HCT116 (cell line): ENCODE data around the gene RPL26. TPM values are rescaled to one million over a fixed set of nuclear protein-coding genes. Genes with fewer than 3 reads are reported as not detected.

Experiments used
- ATAC-seq: fragments of 200-7000 bp; cut with Tn5 transposase; 2 replicates; pipeline ENCODE4 v1.9.1; 2020; ENCODE audit warnings: mild to moderate bottlenecking, moderate library complexity
- BruUV-seq: library from RNA; stranded (reverse); fragments of 400-500 nt; replicated peaks from 2 replicates; lab custom pipeline; 2021; lab: Mats Ljungman, UMichigan
- CTCF ChIA-PET: fragments of 300-600 bp; sonication (Branson Sonifier 250); formaldehyde crosslinking; loops from one replicate; lab custom pipeline; 2021; ENCODE audit warnings: antibody characterized with exemption; lab: Charles Lee
- POLR2A ChIA-PET: fragments of 300-600, 350-600 bp; sonication (Branson Sonifier 250); formaldehyde crosslinking; loops from one replicate; lab custom pipeline; 2021; ENCODE audit warnings: antibody characterized with exemption; lab: Charles Lee
- RAD21 ChIA-PET, 2 experiments: fragments of 300-600 bp; sonication (Branson Sonifier 250); formaldehyde crosslinking; loops; one replicate each; lab custom pipeline; 2023; ENCODE audit warnings: low total read pairs in 2 of 2; ENCODE audit not compliant: uncharacterized antibody in 2 of 2, unreplicated experiment in 2 of 2, low non-redundant PET in 1 of 2; lab: Charles Lee
- DNase-seq: peaks from one replicate; pipeline ENCODE4 v3.0.0-alpha.2; 2010; ENCODE audit warnings: low read depth, low spot score
- H2AFZ ChIP-seq: fragments of 200-600 bp; shearing (Covaris generic), sonication (generic); 2 replicates; pipeline ENCODE4 v1.6.1; 2017; ENCODE audit warnings: low read depth, mixed run types, mixed read lengths, antibody characterized with exemption, low read length; ENCODE audit not compliant: poor library complexity, severe bottlenecking
- H3K27ac ChIP-seq: 2 replicates; pipeline ENCODE4 v1.5.1; 2012; ENCODE audit warnings: low read depth, low read length
- H3K27me3 ChIP-seq: fragments of 200-600 bp; sonication (generic); 2 replicates; pipeline ENCODE4 v1.6.1; 2016; ENCODE audit warnings: mixed run types, low read length, mixed read lengths; ENCODE audit not compliant: insufficient read depth
- H3K36me3 ChIP-seq, 2 experiments: fragments of 200-500 bp in 1 of 2; fragments of 200-600 bp in 1 of 2; sonication (Bioruptor generic) in 1 of 2; sonication (generic) in 1 of 2; 2 replicates each; pipeline versions ENCODE4 v1.5.1 to v1.6.1; 2014 to 2016; ENCODE audit warnings: low read length in 2 of 2, inconsistent platforms in 1 of 2, mixed read lengths in 1 of 2, mixed run types in 1 of 2; ENCODE audit not compliant: insufficient read depth in 2 of 2, control insufficient read depth in 1 of 2
- H3K4me1 ChIP-seq, 2 experiments: fragments of 200-600 bp in 1 of 2; sonication (generic) in 1 of 2; 2 replicates each; pipeline versions ENCODE4 v1.5.1 to v1.6.1; 2012 to 2017; ENCODE audit warnings: low read length in 2 of 2, inconsistent platforms in 1 of 2, mild to moderate bottlenecking in 1 of 2, mixed read lengths in 1 of 2, mixed run types in 1 of 2, moderate library complexity in 1 of 2; ENCODE audit not compliant: insufficient read depth in 2 of 2, control insufficient read depth in 1 of 2
- H3K4me2 ChIP-seq: fragments of 200-600 bp; sonication (generic); 2 replicates; pipeline ENCODE4 v1.6.1; 2017; ENCODE audit warnings: mixed run types, low read length, mixed read lengths
- H3K4me3 ChIP-seq, 2 experiments: fragments of 200-600 bp in 1 of 2; sonication (generic) in 1 of 2; replicated peaks in 1 of 2; 2 replicates each; pipeline ENCODE4 v1.5.1; 2011 to 2016; ENCODE audit warnings: low read length in 2 of 2, control low read depth in 1 of 2, low read depth in 1 of 2, mild to moderate bottlenecking in 1 of 2, mixed read lengths in 1 of 2, mixed run types in 1 of 2
- H3K79me2 ChIP-seq: fragments of 200-600 bp; sonication (generic); 2 replicates; pipeline ENCODE4 v1.6.1; 2017; ENCODE audit warnings: mild to moderate bottlenecking, mixed run types, low read length, moderate library complexity, mixed read lengths; ENCODE audit not compliant: insufficient read depth
- H3K9ac ChIP-seq: fragments of 200-600 bp; sonication (generic); 2 replicates; pipeline ENCODE4 v1.6.1; 2016; ENCODE audit warnings: low read length, mixed read lengths
- H3K9me2 ChIP-seq: fragments of 200-600 bp; sonication (generic), shearing (Covaris generic); 2 replicates; pipeline ENCODE4 v1.6.1; 2017; ENCODE audit warnings: mixed run types, mild to moderate bottlenecking, moderate library complexity; ENCODE audit not compliant: insufficient read depth
- H3K9me3 ChIP-seq, 2 experiments: fragments of 200-500 bp in 1 of 2; fragments of 200-600 bp in 1 of 2; sonication (Bioruptor generic) in 1 of 2; sonication (generic) in 1 of 2; 2 replicates each; pipeline ENCODE4 v1.6.1; 2014 to 2017; ENCODE audit warnings: low read length in 2 of 2, mixed read lengths in 2 of 2, inconsistent platforms in 1 of 2, low read depth in 1 of 2, mild to moderate bottlenecking in 1 of 2, mixed run types in 1 of 2, moderate library complexity in 1 of 2; ENCODE audit not compliant: control insufficient read depth in 1 of 2, insufficient read depth in 1 of 2
- H4K20me1 ChIP-seq: fragments of 200-600 bp; sonication (generic), shearing (Covaris generic); 2 replicates; pipeline ENCODE4 v1.6.1; 2017; ENCODE audit warnings: mixed run types, mild to moderate bottlenecking, moderate library complexity; ENCODE audit not compliant: insufficient read depth
- ATF3 ChIP-seq: IDR thresholded peaks from 2 replicates; pipeline ENCODE4 v1.6.1; 2012
- CTCF ChIP-seq, 3 experiments: fragments of 200-600 bp in 1 of 3; sonication (generic) in 1 of 3; IDR thresholded peaks in 2 of 3; conservative IDR thresholded peaks in 1 of 3; 2 replicates each; pipeline ENCODE4 v1.5.1; 2012 to 2017; ENCODE audit warnings: low read depth in 2 of 3, low read length in 2 of 3, antibody characterized with exemption in 1 of 3, borderline replicate concordance in 1 of 3, control low read depth in 1 of 3, mild to moderate bottlenecking in 1 of 3, mixed read lengths in 1 of 3, mixed run types in 1 of 3, moderate library complexity in 1 of 3; ENCODE audit not compliant: insufficient read depth in 1 of 3
- EGR1 ChIP-seq: IDR thresholded peaks from 2 replicates; pipeline ENCODE4 v1.6.1; 2012; ENCODE audit warnings: low read depth
- ELF1 ChIP-seq: IDR thresholded peaks from 2 replicates; pipeline ENCODE4 v1.6.1; 2012; ENCODE audit warnings: low read depth, borderline replicate concordance
- EZH2 ChIP-seq: fragments of 200-600 bp; sonication (generic); IDR thresholded peaks from 2 replicates; pipeline ENCODE4 v1.6.1; 2017; ENCODE audit warnings: antibody characterized with exemption, mixed run types
- EZH2phosphoT487 ChIP-seq: fragments of 200-600 bp; IDR thresholded peaks from 2 replicates; pipeline ENCODE4 v1.6.1; 2018; ENCODE audit warnings: antibody characterized with exemption, borderline replicate concordance
- FOSL1 ChIP-seq: IDR thresholded peaks from 2 replicates; pipeline ENCODE4 v1.6.1; 2012; ENCODE audit warnings: low read depth
- JUND ChIP-seq: IDR thresholded peaks from 2 replicates; pipeline ENCODE4 v1.6.1; 2012
- POLR2A ChIP-seq: IDR thresholded peaks from 2 replicates; pipeline ENCODE4 v1.7.0; 2011; ENCODE audit warnings: borderline replicate concordance; ENCODE audit not compliant: insufficient read depth, insufficient read length; ENCODE audit errors: extremely low read depth
- POLR2AphosphoS5 ChIP-seq: IDR thresholded peaks from 2 replicates; pipeline ENCODE4 v1.6.1; 2011; ENCODE audit warnings: mild to moderate bottlenecking, low read depth, low read length, moderate library complexity
- RAD21 ChIP-seq: IDR thresholded peaks from 2 replicates; pipeline ENCODE4 v1.6.1; 2012; ENCODE audit warnings: low read depth, mild to moderate bottlenecking
- SIN3A ChIP-seq: IDR thresholded peaks from 2 replicates; pipeline ENCODE4 v1.6.1; 2012; ENCODE audit warnings: low read depth
- TCF7L2 ChIP-seq: IDR thresholded peaks from 2 replicates; pipeline ENCODE4 v1.7.0; 2011; ENCODE audit warnings: borderline replicate concordance, inconsistent platforms; ENCODE audit not compliant: insufficient read depth, insufficient read length; ENCODE audit errors: extremely low read depth
- YY1 ChIP-seq: IDR thresholded peaks from 2 replicates; pipeline ENCODE4 v1.6.1; 2011; ENCODE audit warnings: low read length, low read depth, moderate library complexity, mild to moderate bottlenecking; ENCODE audit not compliant: insufficient replicate concordance; ENCODE audit errors: extremely low read depth
- ZNF274 ChIP-seq: fragments of 200-500 bp; sonication (Bioruptor generic); IDR thresholded peaks from 2 replicates; pipeline ENCODE4 v1.6.1; 2014; ENCODE audit warnings: mild to moderate bottlenecking, low read depth, low read length, inconsistent platforms
- intact Hi-C: fragments of 100-400 bp; cut with micrococcal nuclease; formaldehyde crosslinking; loops from 2 replicates; pipeline ENCODE4 v1.10.0; 2022
- total RNA-seq: library from RNA; stranded (reverse); gene quantifications from one replicate; pipeline ENCODE4 v1.2.1, GENCODE V29; 2021; ENCODE audit not compliant: unreplicated experiment

Gene RPL26
- total RNA-seq, 1 experiment from 2014 or later = 2,603 TPM

- CTCF ChIA-PET = interaction anchor here (1.2 kb wide), 1 partner anchor 45 kb away, joined by 4 read pairs; no protein-coding TSS in a partner anchor
Measured at GRCh38 chr17:8338753-8339140, 44.2 kb downstream of the RPL26 start.

GRCh38 chr17:8337802-8338752 is 44.9 kb downstream of the RPL26 start:
- CTCF ChIA-PET = interaction anchor here (1.0 to 1.2 kb wide), 3 partner anchors 11 to 72 kb away, joined by 3 to 5 read pairs (median 4); no protein-coding TSS in a partner anchor

More at GRCh38 chr17:8338753-8339140, 44.2 kb downstream of the RPL26 start:
- Histone ChIP-seq H3K4me3 (no peak overlapping the region), H3K9ac (no peak overlapping the region), H3K9me2 (no peaks in the 10 kb centered on the region), H3K27ac (no peak overlapping the region), H2AFZ (no peak overlapping the region), H3K4me2 (no peak overlapping the region), H3K36me3 (no peaks in the 10 kb centered on the region), H4K20me1 (no peaks in the 10 kb centered on the region; the same call in 1 of the 2 replicates), H3K27me3 (no peaks in the 10 kb centered on the region), H3K79me2 (no peaks in the 10 kb centered on the region), H3K9me3 (no peaks in the 10 kb centered on the region), H3K4me1 (no peaks in the 10 kb centered on the region)
- intact Hi-C loops = no loop called here
- RAD21 ChIA-PET = no interaction called here
- TF ChIP-seq YY1 (no peak), JUND (no peak), FOSL1 (no peak), ELF1 (no peak), POLR2A (no peak), RAD21 (no peak), EZH2 (no peak), ATF3 (no peak), ZNF274 (no peak), POLR2AphosphoS5 (no peak)
- DNase-seq = no peak
- BruUV-seq = no TSS peak
- ATAC-seq = no peak
- POLR2A ChIA-PET = interaction anchor here (1.4 kb wide), 1 partner anchor 12 kb away, joined by 4 read pairs; no protein-coding TSS in a partner anchor

More at GRCh38 chr17:8337802-8338752, 44.9 kb downstream of the RPL26 start:
- DNase-seq (no peak), ATAC-seq (no peak)
- Histone ChIP-seq H3K9ac (no peak overlapping the region), H3K36me3 (no peaks in the 10 kb centered on the region), H3K9me3 (no peaks in the 10 kb centered on the region), H3K4me2 (no peak overlapping the region), H4K20me1 (no peaks in the 10 kb centered on the region; the same call in 1 of the 2 replicates), H3K27ac (no peak overlapping the region), H3K4me1 (no peaks in the 10 kb centered on the region), H3K4me3 (no peak overlapping the region), H3K9me2 (no peaks in the 10 kb centered on the region), H3K79me2 (no peaks in the 10 kb centered on the region), H3K27me3 (no peaks in the 10 kb centered on the region), H2AFZ (no peak overlapping the region)
- intact Hi-C loops = no loop called here
- POLR2A ChIA-PET = interaction anchor here (1.4 kb wide), 1 partner anchor 12 kb away, joined by 4 read pairs; no protein-coding TSS in a partner anchor
- TF ChIP-seq ELF1 (no peak), ATF3 (no peak), SIN3A (no peak), CTCF (IDR thresholded peaks at IDR 0.05 in 2 of 3, conservative IDR thresholded peaks at IDR 0.05 in 1 of 3; ENCODE audit: borderline replicate concordance in 1 of 3, insufficient read depth in 1 of 3, low read depth in 2 of 3, low read length in 2 of 3) (no peak), POLR2A (no peak), EZH2 (no peak), EZH2phosphoT487 (no peak), RAD21 (no peak), TCF7L2 (no peak), EGR1 (no peak)
- no TSS peak for BruUV-seq
- RAD21 ChIA-PET = no interaction called here
